ENCODE results near the gene LCP1. TPM values are rescaled to one million over a fixed set of nuclear protein-coding genes. Genes with fewer than 3 reads are reported as not detected.

Gene LCP1
- total and polyA plus RNA-seq, 5 donors, result 3.2 to 33.0 (median 22.9) TPM

DNA sequence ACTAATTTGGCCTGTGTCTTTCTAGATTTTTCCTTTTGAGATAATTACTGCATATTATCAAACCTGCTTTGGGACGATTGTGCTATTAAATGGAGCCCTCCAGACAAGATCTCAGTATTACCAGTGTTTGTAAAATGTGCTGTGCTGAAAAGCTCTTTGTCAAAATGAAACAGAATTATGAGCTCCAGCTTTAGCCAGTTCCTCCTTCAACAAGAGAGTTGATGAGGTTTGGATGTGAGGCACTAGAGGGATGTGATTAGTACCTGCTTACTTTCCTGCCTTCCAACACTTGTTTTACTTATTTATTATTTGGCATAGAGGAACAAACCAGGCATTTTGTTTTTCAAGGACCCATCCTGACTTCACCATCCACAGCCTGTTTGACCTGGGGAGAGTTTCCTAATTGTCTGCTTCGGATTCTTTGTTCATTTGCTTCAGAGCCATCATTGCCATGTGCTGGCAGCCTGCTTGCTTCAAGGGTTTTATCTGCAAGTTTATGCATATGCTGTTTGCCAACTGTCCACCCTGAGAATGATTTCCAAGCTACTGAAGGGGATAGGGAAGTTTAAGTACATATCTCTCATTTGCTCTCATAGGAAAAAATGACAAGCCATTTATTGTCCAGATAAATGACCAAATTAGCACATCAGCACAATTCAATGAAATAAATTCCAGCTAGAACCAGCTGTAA is 44.2 kb downstream of the LCP1 start:
- Histone ChIP-seq H3K4me3 (ENCODE audit: low read length) (no peak overlapping the region), H3K27ac (ENCODE audit: low read length) (no peak overlapping the region), H3K4me1 (ENCODE audit: control insufficient read depth, insufficient read depth, low read length) (no peaks in the 10 kb centered on the region), H3K9me3 (ENCODE audit: control insufficient read depth, low read length) (no peaks in the 10 kb centered on the region), H3K27me3 (ENCODE audit: control insufficient read depth, insufficient read depth) (no peaks in the 10 kb centered on the region)
- DNase-seq, result no peak
- ATAC-seq, result no peak
- intact Hi-C loops (cut with DNase I), result no loop called here
- WGBS, result 50% methylated on average over 2 of the region's 2 CpGs

DNA sequence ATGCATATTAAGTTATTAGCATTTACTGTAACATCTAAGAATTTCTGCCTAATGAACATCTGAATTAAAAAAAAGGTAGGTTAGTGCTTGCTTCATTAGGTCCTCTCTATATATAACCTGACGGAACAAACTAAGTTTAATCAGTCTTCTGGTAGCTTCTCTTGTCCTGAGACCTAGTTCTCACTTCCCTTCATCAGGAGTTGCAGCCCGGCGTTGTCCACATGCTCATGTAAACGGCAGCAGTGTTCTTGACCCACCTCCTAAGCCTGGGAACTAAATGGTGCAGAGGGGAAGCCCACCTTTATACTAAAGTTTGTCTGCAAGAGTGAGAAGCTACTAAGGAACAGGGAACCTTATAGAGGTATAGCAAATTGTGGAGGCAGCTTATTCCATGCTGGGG is 45.3 kb downstream of the LCP1 start:
- intact Hi-C loops (cut with DNase I), result no loop called here
- no peak for DNase-seq
- no peak overlapping the region for H3K27ac ChIP-seq (ENCODE audit: low read length)
- H3K27me3 ChIP-seq (ENCODE audit: control insufficient read depth, insufficient read depth), result no peaks in the 10 kb centered on the region
- WGBS, result 76% methylated on average over 4 of the region's 4 CpGs
- ATAC-seq, result no peak
- H3K4me3 ChIP-seq (ENCODE audit: low read length), result no peak overlapping the region
- no peaks in the 10 kb centered on the region for H3K4me1 ChIP-seq (ENCODE audit: control insufficient read depth, insufficient read depth, low read length)
- H3K9me3 ChIP-seq (ENCODE audit: control insufficient read depth, low read length), result no peaks in the 10 kb centered on the region

DNA sequence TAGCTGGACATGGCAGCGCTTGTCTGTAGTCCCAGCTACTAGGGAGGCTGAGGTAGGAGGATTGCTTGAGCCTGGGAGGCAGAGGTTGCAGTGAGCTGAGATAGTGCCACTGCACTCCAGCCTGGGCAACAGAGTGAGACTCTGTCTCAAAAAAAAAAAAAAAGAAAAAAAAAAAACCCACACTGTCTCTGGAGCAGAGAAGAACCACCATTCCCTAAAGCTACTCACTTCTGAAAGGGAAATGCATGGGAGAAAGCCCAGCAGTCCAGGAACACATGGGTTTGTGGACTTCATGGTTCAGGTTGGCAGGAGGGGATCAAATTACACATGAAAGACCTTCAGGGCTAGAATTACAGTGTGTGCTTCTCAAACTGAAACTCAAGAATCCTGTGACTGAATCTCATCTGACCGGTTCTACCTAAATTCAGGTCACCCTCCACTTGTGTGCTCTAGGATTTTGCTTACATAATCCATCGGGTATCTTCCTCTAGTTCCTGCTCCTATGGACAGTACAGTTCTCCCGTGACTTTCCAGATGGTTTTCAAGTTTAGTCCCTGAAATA is 46.9 kb downstream of the LCP1 start:
- DNase-seq (no peak), ATAC-seq (no peak)
- Histone ChIP-seq H3K4me1 (ENCODE audit: control insufficient read depth, insufficient read depth, low read length) (no peaks in the 10 kb centered on the region), H3K4me3 (ENCODE audit: low read length) (no peak overlapping the region), H3K27me3 (ENCODE audit: control insufficient read depth, insufficient read depth) (no peaks in the 10 kb centered on the region), H3K27ac (ENCODE audit: low read length) (no peak overlapping the region), H3K9me3 (ENCODE audit: control insufficient read depth, low read length) (no peaks in the 10 kb centered on the region)
- 61% methylated on average over 4 of the region's 4 CpGs for WGBS
- intact Hi-C loops (cut with DNase I), result no loop called here

DNA sequence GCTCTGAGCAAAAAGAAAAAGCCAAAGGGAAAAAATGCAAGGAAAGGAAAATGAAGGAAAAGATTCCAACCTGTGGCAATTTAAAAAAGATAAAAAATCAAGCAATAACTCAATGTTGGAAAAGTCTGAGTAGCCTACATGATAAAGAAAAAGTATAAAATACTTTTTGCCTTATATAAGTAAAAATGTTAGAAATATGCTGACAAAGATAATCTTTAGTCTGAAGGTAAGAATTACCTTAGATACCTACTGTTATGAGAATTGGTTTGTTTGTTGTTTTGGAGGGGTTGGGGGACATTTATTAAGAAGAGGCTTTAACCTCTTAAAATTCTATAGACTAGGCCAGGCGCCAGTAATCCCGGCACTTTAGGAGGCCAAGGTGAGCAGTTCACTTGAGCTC is 47.5 kb downstream of the LCP1 start:
- ATAC-seq (no peak), DNase-seq (no peak)
- 93% methylated on average over 2 of the region's 2 CpGs for WGBS
- Histone ChIP-seq H3K9me3 (ENCODE audit: control insufficient read depth, low read length) (no peaks in the 10 kb centered on the region), H3K4me3 (ENCODE audit: low read length) (no peak overlapping the region), H3K27ac (ENCODE audit: low read length) (no peak overlapping the region), H3K4me1 (ENCODE audit: control insufficient read depth, insufficient read depth, low read length) (no peaks in the 10 kb centered on the region), H3K27me3 (ENCODE audit: control insufficient read depth, insufficient read depth) (no peaks in the 10 kb centered on the region)
- intact Hi-C loops (cut with DNase I), result no loop called here

DNA sequence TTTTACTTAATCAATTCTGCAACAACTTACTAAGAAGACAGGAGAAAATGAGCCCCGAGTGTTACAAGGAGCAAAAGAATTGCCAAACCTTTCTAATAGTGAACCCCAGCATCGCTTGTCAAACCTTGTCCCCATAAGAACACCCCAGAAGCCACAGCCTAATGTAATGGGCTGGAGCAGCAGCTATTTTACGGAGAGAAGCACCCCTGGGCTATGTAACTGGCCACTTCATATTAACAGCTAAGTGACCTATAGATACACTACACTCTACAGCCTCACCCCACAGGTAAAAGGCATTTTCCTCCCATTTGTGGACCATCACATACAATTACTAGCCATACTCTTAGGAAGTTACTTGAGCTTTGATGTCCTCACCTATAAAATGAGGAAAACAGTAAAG is 49.9 kb downstream of the LCP1 start:
- intact Hi-C loops (cut with DNase I), result no loop called here
- WGBS, result 86% methylated on average over 3 of the region's 3 CpGs

DNA sequence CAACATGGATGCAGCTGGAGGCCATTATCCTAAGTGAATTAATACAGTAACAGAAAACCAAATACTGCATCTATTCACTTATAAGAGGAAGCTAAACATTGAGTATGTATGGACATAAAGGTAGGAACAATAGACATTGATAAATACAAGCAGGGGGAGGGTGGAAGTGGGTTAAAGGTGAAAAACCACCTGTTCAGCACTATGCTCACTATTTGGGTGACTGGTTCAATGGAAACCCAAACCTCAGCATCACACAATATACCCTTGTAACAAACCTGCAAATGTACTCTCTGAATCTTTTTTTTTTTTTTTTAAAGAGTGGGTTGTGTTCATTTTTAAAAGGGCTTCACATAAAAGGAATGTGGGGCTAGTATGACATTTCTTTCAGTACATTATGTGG is 50.3 kb downstream of the LCP1 start:
- DNase-seq (no peak), ATAC-seq (no peak)
- H3K27me3 ChIP-seq (ENCODE audit: control insufficient read depth, insufficient read depth), result no peaks in the 10 kb centered on the region
- H3K9me3 ChIP-seq (ENCODE audit: control insufficient read depth, low read length), result no peaks in the 10 kb centered on the region
- no peak overlapping the region for H3K27ac ChIP-seq (ENCODE audit: low read length)
- no peaks in the 10 kb centered on the region for H3K4me1 ChIP-seq (ENCODE audit: control insufficient read depth, insufficient read depth, low read length)
- no peak overlapping the region for H3K4me3 ChIP-seq (ENCODE audit: low read length)
- intact Hi-C loops (cut with DNase I), result no loop called here

More for the DNA sequence above, 49.9 kb downstream of the LCP1 start:
- Histone ChIP-seq H3K27me3 (ENCODE audit: control insufficient read depth, insufficient read depth) (no peaks in the 10 kb centered on the region), H3K4me3 (ENCODE audit: low read length) (no peak overlapping the region), H3K9me3 (ENCODE audit: control insufficient read depth, low read length) (no peaks in the 10 kb centered on the region), H3K27ac (ENCODE audit: low read length) (no peak overlapping the region), H3K4me1 (ENCODE audit: control insufficient read depth, insufficient read depth, low read length) (no peaks in the 10 kb centered on the region)
- ATAC-seq (no peak), DNase-seq (no peak)

DNA sequence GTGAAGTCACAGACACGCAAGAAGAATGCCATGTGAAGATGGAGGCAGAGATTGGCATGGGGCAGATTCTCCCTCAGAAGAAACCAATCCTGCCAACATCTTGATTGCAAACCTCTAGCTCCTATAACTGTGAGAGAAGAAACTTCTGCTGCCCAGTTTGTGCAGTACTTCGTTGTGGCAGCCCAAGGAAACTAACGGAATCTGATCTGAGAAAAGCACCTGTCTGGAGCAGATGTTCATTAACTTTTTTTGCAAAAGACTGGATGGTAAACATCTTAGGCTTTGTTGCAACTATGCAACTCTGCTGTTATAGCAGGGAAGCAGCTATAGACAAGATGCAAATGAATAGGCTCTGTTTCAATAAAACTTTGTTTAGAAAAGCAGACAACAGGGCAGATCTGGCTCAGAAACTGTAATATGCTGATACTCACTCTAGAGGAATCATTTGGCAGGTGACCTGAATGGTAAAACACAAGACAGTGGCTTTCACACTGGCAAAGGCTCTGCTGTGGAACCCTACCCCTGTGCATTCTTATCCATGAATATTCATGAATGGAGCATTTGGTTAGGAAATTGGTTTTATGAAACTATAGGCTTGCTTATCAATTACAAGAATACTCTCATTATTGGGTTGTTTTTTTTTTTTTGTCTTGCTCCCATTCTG is 51.9 kb downstream of the LCP1 start:
- no peaks in the 10 kb centered on the region for H3K27me3 ChIP-seq (ENCODE audit: control insufficient read depth, insufficient read depth)
- ATAC-seq, result no peak

DNA sequence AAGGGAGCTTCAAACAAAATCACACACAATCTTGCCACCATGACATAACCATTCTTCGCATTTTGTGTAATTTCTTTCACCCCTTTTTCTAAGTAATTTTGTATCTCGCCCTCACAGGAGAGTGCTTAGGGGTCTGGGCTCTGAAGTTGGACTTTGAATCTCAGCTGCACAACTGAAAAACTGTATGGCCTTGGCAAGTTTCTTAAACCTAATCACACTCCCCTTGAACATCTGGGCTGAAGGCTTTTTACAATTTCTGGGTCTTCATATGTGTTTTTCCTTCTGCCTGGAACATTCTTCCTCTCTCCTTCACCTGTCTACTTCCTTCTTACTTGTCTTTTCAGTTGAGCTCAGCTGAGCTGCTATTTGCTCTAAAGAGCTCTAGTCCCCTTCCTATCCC is 52.9 kb downstream of the LCP1 start:
- no peaks in the 10 kb centered on the region for H3K27me3 ChIP-seq (ENCODE audit: control insufficient read depth, insufficient read depth)
- H3K4me1 ChIP-seq (ENCODE audit: control insufficient read depth, insufficient read depth, low read length), result no peaks in the 10 kb centered on the region
- no peak overlapping the region for H3K4me3 ChIP-seq (ENCODE audit: low read length)
- 85% methylated on average over 2 of the region's 2 CpGs for WGBS
- DNase-seq, result no peak
- H3K9me3 ChIP-seq (ENCODE audit: control insufficient read depth, low read length), result no peaks in the 10 kb centered on the region
- H3K27ac ChIP-seq (ENCODE audit: low read length), result no peak overlapping the region
- no peak for ATAC-seq
- intact Hi-C loops (cut with DNase I), result loop anchor here in 1 of 4 donors (10.0 kb wide), 1 partner anchor 324 kb away; no protein-coding TSS in a partner anchor

More for the DNA sequence above, 51.9 kb downstream of the LCP1 start:
- no peak for DNase-seq
- no peaks in the 10 kb centered on the region for H3K9me3 ChIP-seq (ENCODE audit: control insufficient read depth, low read length)
- H3K27ac ChIP-seq (ENCODE audit: low read length), result no peak overlapping the region
- no peak overlapping the region for H3K4me3 ChIP-seq (ENCODE audit: low read length)
- 79% methylated on average over 3 of the region's 3 CpGs for WGBS
- intact Hi-C loops (cut with DNase I), result loop anchor here in 1 of 4 donors (10.0 kb wide), 1 partner anchor 325 kb away; no protein-coding TSS in a partner anchor
- H3K4me1 ChIP-seq (ENCODE audit: control insufficient read depth, insufficient read depth, low read length), result no peaks in the 10 kb centered on the region

DNA sequence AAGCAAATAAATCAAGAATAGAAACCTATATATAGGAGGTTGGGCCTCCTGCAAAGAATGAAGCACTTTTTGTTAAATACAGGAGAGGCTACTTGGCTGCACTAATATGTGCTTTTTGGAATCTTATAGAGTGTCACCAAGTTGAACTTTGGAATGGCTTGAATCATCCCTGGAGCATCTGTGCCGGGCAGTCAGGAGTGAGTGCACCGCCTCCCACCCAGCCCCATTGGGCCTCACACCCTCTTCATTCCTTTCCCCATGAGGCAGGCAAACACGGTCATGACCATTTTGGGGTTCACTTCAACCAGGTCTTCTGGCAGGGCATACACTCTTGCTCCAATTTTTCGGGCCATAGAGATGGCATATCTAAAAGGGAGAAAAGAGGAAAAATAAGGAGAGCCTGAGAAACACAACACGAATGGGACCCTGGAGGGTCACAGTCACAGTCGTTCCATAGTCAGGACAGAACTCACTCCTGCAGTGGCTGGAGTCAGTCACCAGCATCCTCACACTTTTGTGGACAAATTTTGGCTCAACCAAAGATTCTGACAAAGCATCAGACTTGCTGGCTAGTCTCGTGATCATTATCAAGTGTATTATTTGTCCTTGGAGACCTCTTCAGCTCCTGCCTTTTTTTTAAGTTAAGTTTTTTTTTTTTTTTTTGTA is 54.5 kb downstream of the LCP1 start:
- H3K4me1 ChIP-seq (ENCODE audit: control insufficient read depth, insufficient read depth, low read length), result no peaks in the 10 kb centered on the region
- H3K9me3 ChIP-seq (ENCODE audit: control insufficient read depth, low read length), result no peaks in the 10 kb centered on the region
- 77% methylated on average over 7 of the region's 7 CpGs for whole genome bisulfite sequencing
- H3K27ac ChIP-seq (ENCODE audit: low read length), result no peak overlapping the region
- intact Hi-C loops (cut with DNase I), result loop anchor here in 1 of 4 donors (10.0 kb wide), 1 partner anchor 323 kb away; no protein-coding TSS in a partner anchor
- ATAC-seq (no peak), DNase-seq (no peak)
- no peak overlapping the region for H3K4me3 ChIP-seq (ENCODE audit: low read length)
- no peaks in the 10 kb centered on the region for H3K27me3 ChIP-seq (ENCODE audit: control insufficient read depth, insufficient read depth)

DNA sequence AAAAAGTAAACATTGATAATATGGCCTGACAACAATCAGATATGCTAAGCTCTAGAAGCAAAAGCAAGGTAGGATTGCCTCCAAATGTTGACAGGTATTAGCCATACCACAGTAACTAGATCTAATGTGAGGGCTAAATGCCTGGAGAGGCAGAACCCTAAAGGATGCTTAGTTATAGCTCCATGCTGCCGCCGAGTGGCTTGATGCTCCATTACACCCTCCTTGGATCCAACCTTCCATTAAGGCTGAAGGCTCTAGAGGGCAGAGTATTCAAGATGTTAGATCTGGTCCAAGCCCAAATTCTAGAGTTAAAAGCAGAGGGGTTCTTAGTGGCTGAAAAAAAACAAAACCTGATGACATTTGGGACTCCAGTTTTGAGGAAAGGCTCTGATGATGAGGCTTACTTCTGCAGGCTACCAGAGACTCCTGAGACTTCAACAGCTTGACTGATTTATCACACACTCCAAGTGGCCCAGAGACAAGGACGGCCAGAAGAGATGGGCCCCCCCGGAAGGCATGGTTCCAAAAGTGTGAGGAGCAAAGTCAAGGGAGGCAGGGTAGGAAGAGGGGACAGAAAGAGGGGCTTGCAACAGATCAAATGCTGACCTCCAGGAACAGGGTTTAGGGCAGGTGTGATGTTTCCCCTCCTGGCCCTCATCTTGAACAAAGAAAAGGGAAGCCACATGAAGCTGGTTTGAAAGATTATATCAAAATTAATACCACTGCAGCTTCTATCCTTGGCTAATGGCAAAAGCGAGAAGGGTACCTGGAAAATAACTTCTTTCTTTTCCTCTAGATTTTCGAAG is 55.2 kb downstream of the LCP1 start:
- WGBS, result 43% methylated on average over 6 of the region's 6 CpGs
- H3K27me3 ChIP-seq (ENCODE audit: control insufficient read depth, insufficient read depth), result no peaks in the 10 kb centered on the region
- H3K4me3 ChIP-seq (ENCODE audit: low read length), result no peak overlapping the region
- H3K4me1 ChIP-seq (ENCODE audit: control insufficient read depth, insufficient read depth, low read length), result no peaks in the 10 kb centered on the region
- H3K27ac ChIP-seq (ENCODE audit: low read length), result no peak overlapping the region
- ATAC-seq (peak; percentile 81), DNase-seq (peak; percentile 51 to 82 (median 70))
- H3K9me3 ChIP-seq (ENCODE audit: control insufficient read depth, low read length), result no peaks in the 10 kb centered on the region
- intact Hi-C loops (cut with DNase I), result loop anchor here in 1 of 4 donors (10.0 kb wide), 1 partner anchor 322 kb away; no protein-coding TSS in a partner anchor

Data from right cardiac atrium (tissue), 5 donors.